Osteocyte (in vitro differentiated cells): Measurements from ENCODE around the gene STRA8. TPM values are rescaled to one million over a fixed set of nuclear protein-coding genes. Genes with fewer than 3 reads are reported as not detected.

Source experiments
- DNase-seq: peaks from one replicate; pipeline ENCODE4 v3.0.0; 2021; ENCODE audit warnings: mixed read lengths; ENCODE audit not compliant: unreplicated experiment; ENCODE audit errors: extremely low spot score
- H3K27ac Mint-ChIP-seq: one replicate; pipeline ENCODE4 v1.8.0; 2021; ENCODE audit warnings: mild to moderate bottlenecking, mixed read lengths; ENCODE audit not compliant: unreplicated experiment
- H3K27me3 Mint-ChIP-seq: one replicate; pipeline ENCODE4 v1.8.0; 2021; ENCODE audit warnings: mixed read lengths; ENCODE audit not compliant: unreplicated experiment
- H3K36me3 Mint-ChIP-seq: one replicate; pipeline ENCODE4 v1.8.0; 2021; ENCODE audit warnings: mixed read lengths; ENCODE audit not compliant: unreplicated experiment
- H3K4me1 Mint-ChIP-seq: one replicate; pipeline ENCODE4 v1.8.0; 2021; ENCODE audit warnings: mixed read lengths; ENCODE audit not compliant: unreplicated experiment
- H3K4me3 Mint-ChIP-seq: one replicate; pipeline ENCODE4 v1.8.0; 2021; ENCODE audit warnings: mild to moderate bottlenecking, moderate library complexity, mixed read lengths; ENCODE audit not compliant: unreplicated experiment
- H3K9me3 Mint-ChIP-seq: one replicate; pipeline ENCODE4 v1.8.0; 2021; ENCODE audit warnings: mixed read lengths; ENCODE audit not compliant: unreplicated experiment
- CTCF ChIP-seq: fragments of 200-600 bp; sonication (generic); IDR thresholded peaks from 2 replicates; pipeline ENCODE4 v1.5.0; 2021; ENCODE audit warnings: antibody characterized with exemption, mild to moderate bottlenecking, moderate library complexity
- total RNA-seq: library from RNA; stranded (reverse); gene quantifications from 2 replicates; pipeline ENCODE4 v1.2.1, GENCODE V29; 2021

Gene STRA8
- total RNA-seq, 1 donor from 2014 or later = not detected

GRCh38 chr7:135274495-135275268, 41.0 kb downstream of the STRA8 start:
- peak; percentile 88 for DNase-seq
- Mint-ChIP-seq H3K27ac (no peak overlapping the region), H3K4me1 (peaks cover 2% of the 10 kb centered on the region), H3K9me3 (no peaks in the 10 kb centered on the region), H3K27me3 (peaks cover 13% of the 10 kb centered on the region), H3K36me3 (no peaks in the 10 kb centered on the region), H3K4me3 (no peak overlapping the region)
- peak; percentile 88 for TF ChIP-seq CTCF

GRCh38 chr7:135275971-135276580, 42.4 kb downstream of the STRA8 start:
- Mint-ChIP-seq H3K36me3 (no peaks in the 10 kb centered on the region), H3K4me1 (peaks cover 2% of the 10 kb centered on the region), H3K27ac (no peak overlapping the region), H3K4me3 (no peak overlapping the region), H3K27me3 (peaks cover 24% of the 10 kb centered on the region), H3K9me3 (no peaks in the 10 kb centered on the region)
- DNase-seq = no peak
- no peak for TF ChIP-seq CTCF

DNA sequence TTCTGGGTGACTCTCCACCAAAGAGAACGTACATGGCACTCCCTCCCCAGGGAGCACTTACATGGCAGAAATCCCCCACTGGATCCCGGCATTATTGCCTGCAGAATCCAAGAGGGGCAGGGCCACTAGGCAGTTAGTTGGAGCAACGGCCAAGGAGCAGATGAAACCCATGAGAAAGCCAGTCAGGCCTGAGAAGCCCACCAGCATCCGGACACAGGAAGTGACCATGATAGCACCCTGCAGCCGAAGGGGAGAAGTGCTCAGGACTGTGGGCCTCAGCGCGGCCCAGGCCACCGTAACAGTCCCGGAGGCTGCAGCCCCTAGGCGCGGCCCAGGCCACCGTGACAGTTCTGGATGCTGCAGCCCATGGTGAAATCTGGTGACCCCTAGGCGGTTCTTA, 43.5 kb downstream of the STRA8 start:
- no peak overlapping the region for H3K27ac Mint-ChIP-seq

GRCh38 chr7:135281363-135281949, 47.8 kb downstream of the STRA8 start:
- peak; percentile 100 for TF ChIP-seq CTCF
- H3K9me3 Mint-ChIP-seq = no peaks in the 10 kb centered on the region
- no peak overlapping the region for H3K27ac Mint-ChIP-seq
- H3K4me3 Mint-ChIP-seq = no peak overlapping the region
- peaks cover 26% of the 10 kb centered on the region for H3K27me3 Mint-ChIP-seq
- peak; percentile 90 for DNase-seq
- H3K4me1 Mint-ChIP-seq = peaks cover 10% of the 10 kb centered on the region
- H3K36me3 Mint-ChIP-seq = no peaks in the 10 kb centered on the region

More for the DNA sequence above, 43.5 kb downstream of the STRA8 start:
- H3K36me3 Mint-ChIP-seq = no peaks in the 10 kb centered on the region
- H3K9me3 Mint-ChIP-seq = no peaks in the 10 kb centered on the region
- H3K4me1 Mint-ChIP-seq = peaks cover 9% of the 10 kb centered on the region
- no peak for TF ChIP-seq CTCF
- H3K4me3 Mint-ChIP-seq = no peak overlapping the region
- DNase-seq = no peak
- H3K27me3 Mint-ChIP-seq = peaks cover 28% of the 10 kb centered on the region
